ENCODE measurements around the gene NOS3. TPM values are rescaled to one million over a fixed set of nuclear protein-coding genes. Genes with fewer than 3 reads are reported as not detected.
"Not testable (repeated sequence)": the region's sequence is repeated elsewhere in the genome, so short reads cannot be mapped to it uniquely, and the experiment has no call there.

The NOS3 gene
- total RNA-seq, 2 donors from 2014 or later, result 2.7 to 5.4 TPM

GRCh38 chr7:151020231-151020630, 29.4 kb downstream of the NOS3 start:
- DNase-seq, result no peak
- intact Hi-C loops (cut with DNase I, micrococcal nuclease), result no loop called here
- ATAC-seq, result no peak

- intact Hi-C loops (cut with DNase I, micrococcal nuclease), result no loop called here
- no peak for ATAC-seq
- DNase-seq, result no peak
Observed at GRCh38 chr7:151023232-151023631, 32.4 kb downstream of the NOS3 start.

GRCh38 chr7:151024435-151025056, 33.7 kb downstream of the NOS3 start, which contains the start of gene ATG9B:
Gene ATG9B (minus strand): TSS chr7:151024494. CDS start chr7:151024423, 71 bp downstream.
- DNase-seq (no peak), ATAC-seq (no peak)
- intact Hi-C loops (cut with DNase I, micrococcal nuclease), result no loop called here

GRCh38 chr7:151025924-151026671, 35.3 kb downstream of the NOS3 start:
- intact Hi-C loops (cut with DNase I, micrococcal nuclease), result no loop called here
- ATAC-seq (no peak), DNase-seq (no peak)

GRCh38 chr7:151026771-151027727, 36.2 kb downstream of the NOS3 start:
- intact Hi-C loops (cut with DNase I, micrococcal nuclease); ATAC-seq; DNase-seq: not testable (repeated sequence)

GRCh38 chr7:151027728-151028130, 36.9 kb downstream of the NOS3 start:
- DNase-seq; intact Hi-C loops (cut with DNase I, micrococcal nuclease); ATAC-seq: not testable (repeated sequence)

GRCh38 chr7:151028131-151028947, 37.5 kb downstream of the NOS3 start, which contains the start of gene ABCB8:
Gene ABCB8 (plus strand): TSS chr7:151028450. CDS start chr7:151028516, 66 bp downstream.
- intact Hi-C loops (cut with DNase I, micrococcal nuclease), result no loop called here
- ATAC-seq, result peak; percentile 93
- DNase-seq, result peak; percentile 97 to 99

GRCh38 chr7:151028948-151029501, 38.2 kb downstream of the NOS3 start:
- DNase-seq (no peak), ATAC-seq (no peak)
- intact Hi-C loops (cut with DNase I, micrococcal nuclease), result no loop called here

- DNase-seq (no peak), ATAC-seq (no peak)
- intact Hi-C loops (cut with DNase I, micrococcal nuclease), result no loop called here
Observed at GRCh38 chr7:151031011-151031410, 40.2 kb downstream of the NOS3 start.

- intact Hi-C loops (cut with DNase I, micrococcal nuclease), result no loop called here
- no peak for DNase-seq
- no peak for ATAC-seq
Observed at GRCh38 chr7:151032936-151033863, 42.4 kb downstream of the NOS3 start.

- intact Hi-C loops (cut with DNase I, micrococcal nuclease), result no loop called here
- DNase-seq (no peak), ATAC-seq (no peak)
Observed at GRCh38 chr7:151033864-151034249, 43.0 kb downstream of the NOS3 start.

GRCh38 chr7:151034312-151035025, 43.7 kb downstream of the NOS3 start:
- intact Hi-C loops (cut with DNase I, micrococcal nuclease), result no loop called here
- no peak for ATAC-seq
- DNase-seq, result no peak

GRCh38 chr7:151035026-151035717, 44.4 kb downstream of the NOS3 start:
- ATAC-seq (no peak), DNase-seq (no peak)
- intact Hi-C loops (cut with DNase I, micrococcal nuclease), result no loop called here

GRCh38 chr7:151035902-151036301, 45.1 kb downstream of the NOS3 start:
- no peak for ATAC-seq
- DNase-seq, result no peak
- intact Hi-C loops (cut with DNase I, micrococcal nuclease), result no loop called here

- intact Hi-C loops (cut with DNase I, micrococcal nuclease), result no loop called here
- DNase-seq, result peak; percentile 55 to 63
- peak; percentile 76 for ATAC-seq
Observed at GRCh38 chr7:151038951-151039849, 48.4 kb downstream of the NOS3 start.

All from left colon (tissue), 2 donors.